Measurements from ENCODE around the gene FBXL4.

FBXL4 gene

GRCh38 chr6:98846021-98846380, 101.7 kb downstream of the FBXL4 start:
- Histone ChIP-seq H3K14ac (ENCODE audit: low read length) (no peak overlapping the region), H4K8ac (ENCODE audit: low read depth, low read length) (no peak overlapping the region), H3K36me3 (ENCODE audit: control insufficient read depth in 1 of 2, insufficient read depth in 2 of 2, low read length in 2 of 2) (no peaks in the 10 kb centered on the region), H3K27me3 (ENCODE audit: insufficient read depth, low read length) (peaks cover 38% of the 10 kb centered on the region), H3K23ac (ENCODE audit: low read length) (no peak overlapping the region), H3K27ac (ENCODE audit: low read depth, low read length) (no peak overlapping the region), H3K4me3 (ENCODE audit: low read depth, low read length) (no peak overlapping the region), H4K12ac (ENCODE audit: low read depth, low read length) (no peak overlapping the region), H3K9ac (ENCODE audit: low read length) (no peak overlapping the region), H2BK12ac (ENCODE audit: low read length) (no peak overlapping the region), H2BK5ac (ENCODE audit: low read depth, low read length, poor library complexity) (no peak overlapping the region), H3K79me1 (ENCODE audit: low read length) (no peaks in the 10 kb centered on the region), H3K4ac (ENCODE audit: low read depth, low read length) (no peak overlapping the region), H3K18ac (ENCODE audit: low read length) (no peak overlapping the region), H2AFZ (ENCODE audit: insufficient read depth, low read length, poor library complexity) (no peak overlapping the region), H3K79me2 (ENCODE audit: control insufficient read depth, insufficient read depth, low read length, poor library complexity) (no peaks in the 10 kb centered on the region), H3K4me2 (ENCODE audit: low read length) (no peak overlapping the region), H4K91ac (ENCODE audit: low read depth, low read length) (no peak overlapping the region), H2BK120ac (ENCODE audit: insufficient read depth, low read length, poor library complexity) (no peak overlapping the region), H3K4me1 (ENCODE audit: control insufficient read depth in 1 of 2, insufficient read depth in 2 of 2, low read length in 2 of 2) (peaks cover 0 to 4% of the 10 kb centered on the region in 2 experiments), H2AK5ac (ENCODE audit: low read length) (no peak overlapping the region), H3K9me3 (ENCODE audit: insufficient read depth, low read depth, low read length) (peaks cover 4% of the 10 kb centered on the region)
- no peak for DNase-seq
- WGBS (ENCODE audit: extremely low coverage, insufficient coverage, insufficient read length): no CpG with 5 or more reads among the region's 3 CpGs

- Histone ChIP-seq H3K4ac (ENCODE audit: low read depth, low read length) (no peak overlapping the region), H3K27me3 (ENCODE audit: insufficient read depth, low read length) (peaks cover 41% of the 10 kb centered on the region), H3K18ac (ENCODE audit: low read length) (no peak overlapping the region), H3K79me1 (ENCODE audit: low read length) (no peaks in the 10 kb centered on the region), H4K12ac (ENCODE audit: low read depth, low read length) (no peak overlapping the region), H3K4me1 (ENCODE audit: control insufficient read depth in 1 of 2, insufficient read depth in 2 of 2, low read length in 2 of 2) (peaks cover 0 to 4% of the 10 kb centered on the region in 2 experiments), H3K79me2 (ENCODE audit: control insufficient read depth, insufficient read depth, low read length, poor library complexity) (no peaks in the 10 kb centered on the region), H2BK12ac (ENCODE audit: low read length) (no peak overlapping the region), H2AK5ac (ENCODE audit: low read length) (no peak overlapping the region), H3K4me3 (ENCODE audit: low read depth, low read length) (no peak overlapping the region), H3K9ac (ENCODE audit: low read length) (no peak overlapping the region), H3K4me2 (ENCODE audit: low read length) (peak overlapping the region; percentile 52), H3K9me3 (ENCODE audit: insufficient read depth, low read depth, low read length) (peaks cover 4% of the 10 kb centered on the region), H4K91ac (ENCODE audit: low read depth, low read length) (no peak overlapping the region), H4K8ac (ENCODE audit: low read depth, low read length) (no peak overlapping the region), H3K36me3 (ENCODE audit: control insufficient read depth in 1 of 2, insufficient read depth in 2 of 2, low read length in 2 of 2) (no peaks in the 10 kb centered on the region), H2BK5ac (ENCODE audit: low read depth, low read length, poor library complexity) (no peak overlapping the region), H3K23ac (ENCODE audit: low read length) (no peak overlapping the region), H3K27ac (ENCODE audit: low read depth, low read length) (no peak overlapping the region), H2BK120ac (ENCODE audit: insufficient read depth, low read length, poor library complexity) (no peak overlapping the region), H3K14ac (ENCODE audit: low read length) (no peak overlapping the region), H2AFZ (ENCODE audit: insufficient read depth, low read length, poor library complexity) (no peak overlapping the region)
- WGBS (ENCODE audit: extremely low coverage, insufficient coverage, insufficient read length): no CpG with 5 or more reads among the region's 50 CpGs
- peak; percentile 56 to 84 for DNase-seq
Measured at GRCh38 chr6:98845211-98846020, 102.3 kb downstream of the FBXL4 start.

GRCh38 chr6:98844244-98845210, 103.2 kb downstream of the FBXL4 start:
- no peak for DNase-seq
- no peak overlapping the region for H3K18ac ChIP-seq (ENCODE audit: low read length)
- H4K12ac ChIP-seq (ENCODE audit: low read depth, low read length): no peak overlapping the region
- H2AFZ ChIP-seq (ENCODE audit: insufficient read depth, low read length, poor library complexity): no peak overlapping the region
- H4K8ac ChIP-seq (ENCODE audit: low read depth, low read length): no peak overlapping the region
- H3K79me2 ChIP-seq (ENCODE audit: control insufficient read depth, insufficient read depth, low read length, poor library complexity): no peaks in the 10 kb centered on the region
- no peak overlapping the region for H2BK120ac ChIP-seq (ENCODE audit: insufficient read depth, low read length, poor library complexity)
- H2AK5ac ChIP-seq (ENCODE audit: low read length): no peak overlapping the region
- no peak overlapping the region for H2BK5ac ChIP-seq (ENCODE audit: low read depth, low read length, poor library complexity)
- no peak overlapping the region for H3K4ac ChIP-seq (ENCODE audit: low read depth, low read length)
- H3K27me3 ChIP-seq (ENCODE audit: insufficient read depth, low read length): peaks cover 46% of the 10 kb centered on the region
- no peak overlapping the region for H3K9ac ChIP-seq (ENCODE audit: low read length)
- H3K4me3 ChIP-seq (ENCODE audit: low read depth, low read length): no peak overlapping the region
- peaks cover 0 to 4% of the 10 kb centered on the region in 2 experiments for H3K4me1 ChIP-seq (ENCODE audit: control insufficient read depth in 1 of 2, insufficient read depth in 2 of 2, low read length in 2 of 2)
- no CpG with 5 or more reads among the region's 51 CpGs for WGBS (ENCODE audit: extremely low coverage, insufficient coverage, insufficient read length)
- H3K23ac ChIP-seq (ENCODE audit: low read length): no peak overlapping the region
- no peak overlapping the region for H4K91ac ChIP-seq (ENCODE audit: low read depth, low read length)
- H3K79me1 ChIP-seq (ENCODE audit: low read length): no peaks in the 10 kb centered on the region
- H3K4me2 ChIP-seq (ENCODE audit: low read length): peak overlapping the region; percentile 52
- H3K14ac ChIP-seq (ENCODE audit: low read length): no peak overlapping the region
- no peak overlapping the region for H2BK12ac ChIP-seq (ENCODE audit: low read length)
- peaks cover 4% of the 10 kb centered on the region for H3K9me3 ChIP-seq (ENCODE audit: insufficient read depth, low read depth, low read length)
- H3K27ac ChIP-seq (ENCODE audit: low read depth, low read length): no peak overlapping the region
- H3K36me3 ChIP-seq (ENCODE audit: control insufficient read depth in 1 of 2, insufficient read depth in 2 of 2, low read length in 2 of 2): no peaks in the 10 kb centered on the region

GRCh38 chr6:98843271-98844243, 104.2 kb downstream of the FBXL4 start:
- WGBS (ENCODE audit: extremely low coverage, insufficient coverage, insufficient read length): no CpG with 5 or more reads among the region's 53 CpGs
- H4K91ac ChIP-seq (ENCODE audit: low read depth, low read length): no peak overlapping the region
- no peak overlapping the region for H2AK5ac ChIP-seq (ENCODE audit: low read length)
- no peak overlapping the region for H2BK120ac ChIP-seq (ENCODE audit: insufficient read depth, low read length, poor library complexity)
- no peak overlapping the region for H3K27ac ChIP-seq (ENCODE audit: low read depth, low read length)
- H3K9ac ChIP-seq (ENCODE audit: low read length): no peak overlapping the region
- peak overlapping the region; percentile 49 for H3K4me2 ChIP-seq (ENCODE audit: low read length)
- no peak overlapping the region for H3K14ac ChIP-seq (ENCODE audit: low read length)
- H3K36me3 ChIP-seq (ENCODE audit: control insufficient read depth in 1 of 2, insufficient read depth in 2 of 2, low read length in 2 of 2): no peaks in the 10 kb centered on the region
- H4K8ac ChIP-seq (ENCODE audit: low read depth, low read length): no peak overlapping the region
- no peak overlapping the region for H3K18ac ChIP-seq (ENCODE audit: low read length)
- no peak for DNase-seq
- peaks cover 4% of the 10 kb centered on the region for H3K9me3 ChIP-seq (ENCODE audit: insufficient read depth, low read depth, low read length)
- no peak overlapping the region for H2AFZ ChIP-seq (ENCODE audit: insufficient read depth, low read length, poor library complexity)
- H3K4me1 ChIP-seq (ENCODE audit: control insufficient read depth in 1 of 2, insufficient read depth in 2 of 2, low read length in 2 of 2): peaks cover 0 to 4% of the 10 kb centered on the region in 2 experiments
- H3K79me2 ChIP-seq (ENCODE audit: control insufficient read depth, insufficient read depth, low read length, poor library complexity): no peaks in the 10 kb centered on the region
- no peak overlapping the region for H3K23ac ChIP-seq (ENCODE audit: low read length)
- H3K79me1 ChIP-seq (ENCODE audit: low read length): no peaks in the 10 kb centered on the region
- no peak overlapping the region for H4K12ac ChIP-seq (ENCODE audit: low read depth, low read length)
- no peak overlapping the region for H3K4ac ChIP-seq (ENCODE audit: low read depth, low read length)
- H2BK12ac ChIP-seq (ENCODE audit: low read length): no peak overlapping the region
- H2BK5ac ChIP-seq (ENCODE audit: low read depth, low read length, poor library complexity): no peak overlapping the region
- no peak overlapping the region for H3K4me3 ChIP-seq (ENCODE audit: low read depth, low read length)
- peaks cover 46% of the 10 kb centered on the region for H3K27me3 ChIP-seq (ENCODE audit: insufficient read depth, low read length)

All from trophoblast cell (in vitro differentiated cells and primary cell).